Measurements from ENCODE around the gene KCTD1. TPM values are rescaled to one million over a fixed set of nuclear protein-coding genes. Genes with fewer than 3 reads are reported as not detected.

KCTD1 gene
- total and polyA plus RNA-seq, 2 donors (not counting 1 experiment from before 2014, with no cell fraction given) = 2.3 to 5.0 TPM

DNA sequence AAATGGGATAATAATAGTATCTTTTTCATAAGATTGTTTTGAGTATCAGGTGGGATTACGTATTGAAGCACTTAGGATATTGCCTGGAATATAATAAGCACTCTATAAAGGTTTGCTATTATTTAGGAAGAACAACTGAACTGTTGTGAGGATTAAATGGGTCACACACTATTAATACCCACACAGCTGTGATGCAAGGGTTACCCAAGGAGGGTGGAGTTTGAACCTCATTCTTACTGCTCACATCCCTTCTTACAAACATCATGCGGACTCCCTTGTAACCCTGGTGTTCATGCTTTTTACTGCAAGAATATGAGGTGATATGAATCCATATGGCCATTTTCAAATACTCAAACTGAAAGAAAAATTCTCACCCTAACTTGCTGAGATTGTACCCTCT lies 113.5 kb downstream of the KCTD1 start:
- Histone ChIP-seq H2AFZ (ENCODE audit: insufficient read depth, low read depth, low read length, poor library complexity, severe bottlenecking) (no peak overlapping the region), H3K27me3 (replicated peaks in 1 of 4; ENCODE audit: control extremely low read depth in 1 of 4, control insufficient read depth in 3 of 4, insufficient read depth in 4 of 4, low read length in 3 of 4) (peaks cover 0 to 6% (median 0%) of the 10 kb centered on the region in 4 experiments), H3K4me3 (ENCODE audit: control extremely low read depth in 1 of 5, extremely low read depth in 1 of 5, insufficient read depth in 1 of 5, low read depth in 2 of 5, low read length in 4 of 5) (no peak overlapping the region), H3K9me3 (ENCODE audit: control extremely low read depth in 1 of 3, control insufficient read depth in 2 of 3, insufficient read depth in 1 of 3, low read length in 2 of 3) (no peaks in the 10 kb centered on the region), H4K20me1 (ENCODE audit: control insufficient read depth, insufficient read depth, low read length, poor library complexity, severe bottlenecking) (no peaks in the 10 kb centered on the region), H3K9ac (ENCODE audit: low read length) (no peak overlapping the region), H3K36me3 (replicated peaks in 1 of 2; ENCODE audit: control extremely low read depth in 1 of 2, control insufficient read depth in 1 of 2, extremely low read depth in 1 of 2, insufficient read depth in 2 of 2, low read length in 1 of 2) (no peaks in the 10 kb centered on the region), H3K4me2 (replicated peaks; ENCODE audit: low read depth, low read length, poor library complexity, severe bottlenecking) (no peak overlapping the region), H3K4me1 (ENCODE audit: control insufficient read depth in 2 of 2, insufficient read depth in 2 of 2, low read length in 2 of 2) (peaks cover 0 to 13% of the 10 kb centered on the region in 2 donors), H3K79me2 (ENCODE audit: control insufficient read depth, insufficient read depth, low read length) (no peaks in the 10 kb centered on the region), H3K27ac (ENCODE audit: low read length in 2 of 2) (no peak overlapping the region)
- Mint-ChIP-seq H3K27ac (no peak overlapping the region), H3K27me3 (peaks cover 11% of the 10 kb centered on the region), H3K4me3 (no peak overlapping the region), H3K9me3 (ENCODE audit: insufficient read depth) (peaks cover 3% of the 10 kb centered on the region), H3K4me1 (peaks cover 7% of the 10 kb centered on the region)
- no peak for TF ChIP-seq CTCF (IDR thresholded peaks at IDR 0.05)
- TF ChIP-seq EZH2 (IDR thresholded peaks at IDR 0.05; ENCODE audit: borderline replicate concordance, insufficient read depth, low read depth, low read length, poor library complexity, severe bottlenecking) = no peak
- ChIA-PET POLR2A (no interaction called here), CTCF (no interaction called here)
- intact Hi-C loops (cut with micrococcal nuclease) = no loop called here
- no CpG with 5 or more reads among the region's 2 CpGs for WGBS (ENCODE audit: insufficient coverage)
- DNase-seq (no peak), ATAC-seq (ENCODE audit: low read depth) (no peak)

GRCh38 chr18:26432651-26433424 lies 115.5 kb downstream of the KCTD1 start:
- Mint-ChIP-seq H3K4me1 (no peaks in the 10 kb centered on the region), H3K27me3 (peaks cover 4% of the 10 kb centered on the region), H3K4me3 (no peak overlapping the region), H3K27ac (no peak overlapping the region), H3K9me3 (ENCODE audit: insufficient read depth) (peaks cover 3% of the 10 kb centered on the region)
- no peaks in the 10 kb centered on the region for H3K4me1 ChIP-seq (ENCODE audit: control insufficient read depth in 2 of 2, insufficient read depth in 2 of 2, low read length in 2 of 2)
- intact Hi-C loops (cut with micrococcal nuclease) = no loop called here
- WGBS (ENCODE audit: insufficient coverage) = 82% methylated on average over 3 of the region's 5 CpGs
- H2AFZ ChIP-seq (ENCODE audit: insufficient read depth, low read depth, low read length, poor library complexity, severe bottlenecking) = no peak overlapping the region
- H3K4me3 ChIP-seq (ENCODE audit: control extremely low read depth in 1 of 5, extremely low read depth in 1 of 5, insufficient read depth in 1 of 5, low read depth in 2 of 5, low read length in 4 of 5) = no peak overlapping the region
- H3K36me3 ChIP-seq (replicated peaks in 1 of 2; ENCODE audit: control extremely low read depth in 1 of 2, control insufficient read depth in 1 of 2, extremely low read depth in 1 of 2, insufficient read depth in 2 of 2, low read length in 1 of 2) = no peaks in the 10 kb centered on the region
- no peak overlapping the region for H3K4me2 ChIP-seq (replicated peaks; ENCODE audit: low read depth, low read length, poor library complexity, severe bottlenecking)
- no peaks in the 10 kb centered on the region for H4K20me1 ChIP-seq (ENCODE audit: control insufficient read depth, insufficient read depth, low read length, poor library complexity, severe bottlenecking)
- CTCF ChIA-PET = no interaction called here
- ATAC-seq (ENCODE audit: low read depth) (no peak), DNase-seq (no peak)
- no peaks in the 10 kb centered on the region for H3K79me2 ChIP-seq (ENCODE audit: control insufficient read depth, insufficient read depth, low read length)
- peaks cover 0 to 4% (median 0%) of the 10 kb centered on the region in 4 experiments for H3K27me3 ChIP-seq (replicated peaks in 1 of 4; ENCODE audit: control extremely low read depth in 1 of 4, control insufficient read depth in 3 of 4, insufficient read depth in 4 of 4, low read length in 3 of 4)
- no peak overlapping the region for H3K9ac ChIP-seq (ENCODE audit: low read length)
- TF ChIP-seq EZH2 (IDR thresholded peaks at IDR 0.05; ENCODE audit: borderline replicate concordance, insufficient read depth, low read depth, low read length, poor library complexity, severe bottlenecking) = no peak
- no peak for TF ChIP-seq CTCF (IDR thresholded peaks at IDR 0.05)
- POLR2A ChIA-PET = no interaction called here
- H3K9me3 ChIP-seq (ENCODE audit: control extremely low read depth in 1 of 3, control insufficient read depth in 2 of 3, insufficient read depth in 1 of 3, low read length in 2 of 3) = no peaks in the 10 kb centered on the region
- H3K27ac ChIP-seq (ENCODE audit: low read length in 2 of 2) = no peak overlapping the region

All from B cell (primary cell).